PC-9 (cell line): ENCODE measurements around the gene MERTK. TPM values are rescaled to one million over a fixed set of nuclear protein-coding genes. Genes with fewer than 3 reads are reported as not detected.
"Not testable (repeated sequence)": the region's sequence is repeated elsewhere in the genome, so short reads cannot be mapped to it uniquely, and the experiment has no call there.

Source experiments
- BruUV-seq: library from RNA; stranded (reverse); fragments of 400-500 nt; replicated peaks from 2 replicates; lab custom pipeline; 2021; lab: Mats Ljungman, UMichigan
- CTCF ChIA-PET: fragments of 300-600 bp; sonication (Branson Sonifier 250); formaldehyde crosslinking; loops from one replicate; lab custom pipeline; 2022; ENCODE audit warnings: antibody characterized with exemption; lab: Charles Lee
- POLR2A ChIA-PET: fragments of 300-600 bp; sonication (Branson Sonifier 250); formaldehyde crosslinking; loops from one replicate; lab custom pipeline; 2022; ENCODE audit warnings: antibody characterized with exemption; ENCODE audit not compliant: unreplicated experiment; lab: Charles Lee
- DNase-seq, 2 experiments: peaks; one replicate each; pipeline versions ENCODE4 v3.0.0 to v3.0.0-alpha.2; 2015 to 2022; ENCODE audit warnings: mixed read lengths in 1 of 2
- H2AFZ ChIP-seq: fragments of 200-600 bp; sonication (generic); 2 replicates; pipeline ENCODE4 v1.8.1; 2017; ENCODE audit warnings: antibody characterized with exemption
- H3F3A ChIP-seq: fragments of 200-600 bp; sonication (generic); 2 replicates; pipeline ENCODE4 v1.8.1; 2017; ENCODE audit warnings: antibody characterized with exemption, mild to moderate bottlenecking, low read depth; ENCODE audit not compliant: insufficient read depth
- H3K27ac ChIP-seq: fragments of 200-600 bp; sonication (generic); 2 replicates; pipeline ENCODE4 v1.6.1; 2016; ENCODE audit warnings: mixed run types
- H3K27me3 ChIP-seq: fragments of 200-600 bp; sonication (generic); 2 replicates; pipeline ENCODE4 v1.6.1; 2016; ENCODE audit warnings: low read depth, mixed run types; ENCODE audit not compliant: insufficient read depth
- H3K36me3 ChIP-seq: fragments of 200-600 bp; sonication (generic); 2 replicates; pipeline ENCODE4 v1.6.1; 2016; ENCODE audit warnings: low read depth, mixed run types
- H3K4me1 ChIP-seq: fragments of 200-600 bp; sonication (generic); replicated peaks from 2 replicates; pipeline ENCODE4 v1.6.1; 2016; ENCODE audit warnings: mixed run types; ENCODE audit not compliant: insufficient read depth
- H3K4me2 ChIP-seq: fragments of 200-600 bp; sonication (generic); 2 replicates; pipeline ENCODE4 v1.6.1; 2017; ENCODE audit warnings: mixed run types
- H3K4me3 ChIP-seq: fragments of 200-600 bp; sonication (generic); 2 replicates; pipeline ENCODE4 v1.6.1; 2016; ENCODE audit warnings: mixed run types
- H3K79me2 ChIP-seq: fragments of 200-600 bp; sonication (generic); 2 replicates; pipeline ENCODE4 v1.6.1; 2017; ENCODE audit warnings: low read depth, mixed run types
- H3K9me2 ChIP-seq: fragments of 200-600 bp; sonication (generic); 2 replicates; pipeline ENCODE4 v1.8.1; 2017; ENCODE audit warnings: mild to moderate bottlenecking; ENCODE audit not compliant: insufficient read depth
- H3K9me3 ChIP-seq: fragments of 200-600 bp; sonication (generic); 2 replicates; pipeline ENCODE4 v1.8.1; 2016; ENCODE audit warnings: low read depth; ENCODE audit not compliant: insufficient read depth
- H4K20me1 ChIP-seq: fragments of 200-600 bp; sonication (generic); 2 replicates; pipeline ENCODE4 v1.8.1; 2017; ENCODE audit not compliant: insufficient read depth
- EZH2 ChIP-seq: fragments of 200-600 bp; sonication (generic); IDR thresholded peaks from 2 replicates; pipeline ENCODE4 v1.8.0; 2017; ENCODE audit warnings: antibody characterized with exemption, low read depth
- intact Hi-C: fragments of 100-400 bp; cut with micrococcal nuclease; formaldehyde crosslinking; loops from one replicate; pipeline ENCODE4 v1.10.0; 2022; ENCODE audit not compliant: unreplicated experiment
- total RNA-seq: library from RNA; stranded (reverse); gene quantifications from 2 replicates; pipeline ENCODE4 v1.2.3, GENCODE V29; 2021
- TF ChIP-seq, protein P1 (sequence below): fragments of 200-600 bp; sonication (generic); conservative IDR thresholded peaks from 2 replicates; pipeline ENCODE4 v1.6.1; 2017; ENCODE audit warnings: mixed run types, antibody characterized with exemption, mild to moderate bottlenecking, moderate library complexity

Gene MERTK
- total RNA-seq, 1 experiment from 2014 or later, result 1.6 TPM

DNA sequence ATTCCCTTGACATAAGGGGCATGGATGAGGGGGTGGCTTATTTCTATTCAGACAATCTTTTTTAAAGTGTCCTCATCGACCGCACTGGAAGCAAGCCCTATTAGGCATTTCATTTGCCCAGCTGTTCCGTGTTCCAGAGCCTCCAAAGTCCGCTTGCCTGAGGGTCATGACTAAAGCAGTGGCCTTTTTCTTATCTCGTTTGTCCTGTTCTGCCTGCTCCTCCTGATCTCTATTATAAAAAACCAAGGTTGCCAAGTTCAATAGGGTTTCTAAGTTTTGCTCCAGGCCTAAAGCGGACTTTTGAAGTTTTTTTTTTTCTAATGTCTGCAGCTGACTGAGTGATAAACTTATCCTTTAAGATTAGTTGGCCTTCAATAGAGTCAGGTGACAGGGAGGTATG, 143.1 kb downstream of the MERTK start:
- intact Hi-C loops, result loop anchor here (1.0 to 2.0 kb wide), 5 partner anchors 8 to 143 kb away; partner anchors contain the start of gene MERTK
- H4K20me1 ChIP-seq, H3K27ac ChIP-seq, H3K79me2 ChIP-seq, BruUV-seq, H3K36me3 ChIP-seq, H3K4me3 ChIP-seq, H2AFZ ChIP-seq, H3K27me3 ChIP-seq, POLR2A ChIA-PET, H3K9me2 ChIP-seq, H3F3A ChIP-seq: not testable (repeated sequence)
- Histone ChIP-seq H3K4me2 (peak overlapping the region; percentile 65), H3K4me1 (peaks cover 27% of the 10 kb centered on the region), H3K9me3 (peaks cover 18% of the 10 kb centered on the region)
- CTCF ChIA-PET, result interaction anchor here (0.9 kb wide), 1 partner anchor 144 kb away, joined by 3 read pairs; no protein-coding TSS in a partner anchor
- DNase-seq, result peak; percentile 76 to 94

DNA sequence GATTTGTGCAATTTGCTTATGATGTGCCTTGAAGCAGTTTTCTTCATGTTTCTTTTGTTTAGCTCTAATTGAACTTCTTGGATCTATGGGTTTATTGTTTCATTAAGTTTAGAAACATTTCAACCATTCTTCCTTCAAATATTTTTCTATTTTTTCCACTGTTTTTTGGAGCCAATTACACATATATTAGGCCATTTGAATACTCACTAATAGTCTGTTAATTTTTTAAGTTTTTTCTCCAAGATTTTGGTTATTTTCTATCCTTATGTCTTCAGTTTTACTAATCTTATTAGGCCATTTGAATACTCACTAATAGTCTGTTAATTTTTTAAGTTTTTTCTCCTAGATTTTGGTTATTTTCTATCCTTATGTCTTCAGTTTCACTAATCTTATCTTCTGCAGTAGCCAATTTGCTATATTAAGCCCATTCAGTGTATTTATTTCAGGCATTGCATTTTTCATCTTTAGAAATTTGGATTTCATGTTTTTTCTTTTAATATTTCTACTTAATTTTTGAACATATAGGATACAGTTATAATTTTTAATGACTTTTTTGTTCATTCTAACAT, 147.1 kb downstream of the MERTK start:
- no peaks in the 10 kb centered on the region for H4K20me1 ChIP-seq
- CTCF ChIA-PET, result no interaction called here
- no peak overlapping the region for H3K4me3 ChIP-seq
- intact Hi-C loops, result no loop called here
- no peaks in the 10 kb centered on the region for H3K9me2 ChIP-seq
- H3K36me3 ChIP-seq, result no peaks in the 10 kb centered on the region
- no peak for DNase-seq
- H3K27ac ChIP-seq, result no peak overlapping the region
- TF ChIP-seq, protein P1, sequence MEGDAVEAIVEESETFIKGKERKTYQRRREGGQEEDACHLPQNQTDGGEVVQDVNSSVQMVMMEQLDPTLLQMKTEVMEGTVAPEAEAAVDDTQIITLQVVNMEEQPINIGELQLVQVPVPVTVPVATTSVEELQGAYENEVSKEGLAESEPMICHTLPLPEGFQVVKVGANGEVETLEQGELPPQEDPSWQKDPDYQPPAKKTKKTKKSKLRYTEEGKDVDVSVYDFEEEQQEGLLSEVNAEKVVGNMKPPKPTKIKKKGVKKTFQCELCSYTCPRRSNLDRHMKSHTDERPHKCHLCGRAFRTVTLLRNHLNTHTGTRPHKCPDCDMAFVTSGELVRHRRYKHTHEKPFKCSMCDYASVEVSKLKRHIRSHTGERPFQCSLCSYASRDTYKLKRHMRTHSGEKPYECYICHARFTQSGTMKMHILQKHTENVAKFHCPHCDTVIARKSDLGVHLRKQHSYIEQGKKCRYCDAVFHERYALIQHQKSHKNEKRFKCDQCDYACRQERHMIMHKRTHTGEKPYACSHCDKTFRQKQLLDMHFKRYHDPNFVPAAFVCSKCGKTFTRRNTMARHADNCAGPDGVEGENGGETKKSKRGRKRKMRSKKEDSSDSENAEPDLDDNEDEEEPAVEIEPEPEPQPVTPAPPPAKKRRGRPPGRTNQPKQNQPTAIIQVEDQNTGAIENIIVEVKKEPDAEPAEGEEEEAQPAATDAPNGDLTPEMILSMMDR, result no peak
- TF ChIP-seq EZH2, result no peak
- no peak overlapping the region for H2AFZ ChIP-seq
- POLR2A ChIA-PET, result interaction anchor here (0.6 kb wide), 1 partner anchor 1024 kb away, joined by 24 read pairs; no protein-coding TSS in a partner anchor
- no peaks in the 10 kb centered on the region for H3K79me2 ChIP-seq
- peaks cover 25% of the 10 kb centered on the region for H3K4me1 ChIP-seq
- H3F3A ChIP-seq, result peaks cover 8% of the 10 kb centered on the region; the same call in 1 of the 2 replicates
- BruUV-seq, result no TSS peak
- H3K4me2 ChIP-seq, result no peak overlapping the region
- H3K27me3 ChIP-seq, result no peaks in the 10 kb centered on the region
- H3K9me3 ChIP-seq, result peaks cover 12% of the 10 kb centered on the region; the same call in 1 of the 2 replicates

DNA sequence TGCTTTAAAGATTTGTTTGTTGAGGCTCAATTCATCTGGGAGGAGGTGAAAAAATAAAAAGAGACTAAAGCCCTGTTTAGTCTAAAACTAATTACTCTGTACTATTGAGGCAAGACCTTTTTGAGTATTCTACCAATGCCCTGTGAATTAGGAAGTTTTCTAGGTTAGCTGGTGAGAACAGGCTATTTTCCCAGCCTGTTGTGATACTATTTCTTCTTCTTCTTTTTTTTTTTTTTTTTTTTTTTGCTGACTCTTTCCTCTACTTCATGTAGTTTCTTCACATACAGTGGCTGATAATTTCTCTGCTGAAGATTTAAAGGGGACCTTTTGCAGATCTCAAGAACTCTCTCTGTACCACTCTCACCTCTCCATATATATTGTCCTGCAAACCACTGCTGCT, 147.8 kb downstream of the MERTK start:
- H3K9me2 ChIP-seq, result no peaks in the 10 kb centered on the region
- H3K36me3 ChIP-seq, result no peaks in the 10 kb centered on the region
- no TSS peak for BruUV-seq
- H3K27me3 ChIP-seq, result no peaks in the 10 kb centered on the region
- H3K79me2 ChIP-seq, result no peaks in the 10 kb centered on the region
- no peaks in the 10 kb centered on the region for H4K20me1 ChIP-seq
- no peak overlapping the region for H3K4me2 ChIP-seq
- H3K4me3 ChIP-seq, result no peak overlapping the region
- H3K27ac ChIP-seq, result no peak overlapping the region
- POLR2A ChIA-PET, result interaction anchor here (0.6 kb wide), 1 partner anchor 1023 kb away, joined by 24 read pairs; no protein-coding TSS in a partner anchor
- H2AFZ ChIP-seq, result no peak overlapping the region
- CTCF ChIA-PET, result interaction anchor here (0.6 kb wide), 1 partner anchor 582 kb away, joined by 12 read pairs; no protein-coding TSS in a partner anchor
- peaks cover 4% of the 10 kb centered on the region; the same call in 1 of the 2 replicates for H3F3A ChIP-seq
- peaks cover 18% of the 10 kb centered on the region for H3K4me1 ChIP-seq
- peaks cover 12% of the 10 kb centered on the region; the same call in 1 of the 2 replicates for H3K9me3 ChIP-seq
- TF ChIP-seq EZH2, result no peak
- TF ChIP-seq, protein P1, result no peak
- intact Hi-C loops, result no loop called here
- no peak for DNase-seq
